ENCODE data around the gene PIMREG. TPM values are rescaled to one million over a fixed set of nuclear protein-coding genes. Genes with fewer than 3 reads are reported as not detected.

The PIMREG gene
- total RNA-seq, 1 donor from 2014 or later = not detected

- H3K27ac ChIP-seq = no peak overlapping the region
- DNase-seq (ENCODE audit: low spot score in 2 of 2) = peak in 1 of 2 donors; percentile 53
- H3K4me1 ChIP-seq = no peaks in the 10 kb centered on the region
- H3K4me3 ChIP-seq = no peak overlapping the region
- no peaks in the 10 kb centered on the region for H3K9me3 ChIP-seq
- no peaks in the 10 kb centered on the region for H3K36me3 ChIP-seq
- H3K27me3 ChIP-seq = no peaks in the 10 kb centered on the region
- intact Hi-C loops (cut with DNase I) = no loop called here
- TF ChIP-seq CTCF (IDR thresholded peaks at IDR 0.05) = no peak
Observed at GRCh38 chr17:6496640-6497441, 52.6 kb downstream of the PIMREG start.

GRCh38 chr17:6497496-6498221, 53.4 kb downstream of the PIMREG start:
- TF ChIP-seq CTCF (IDR thresholded peaks at IDR 0.05) = no peak
- no peak overlapping the region for H3K4me3 ChIP-seq
- no peaks in the 10 kb centered on the region for H3K9me3 ChIP-seq
- DNase-seq (ENCODE audit: low spot score in 2 of 2) = peak in 1 of 2 donors; percentile 53
- intact Hi-C loops (cut with DNase I) = no loop called here
- H3K27ac ChIP-seq = no peak overlapping the region
- H3K4me1 ChIP-seq = no peaks in the 10 kb centered on the region
- no peaks in the 10 kb centered on the region for H3K36me3 ChIP-seq
- no peaks in the 10 kb centered on the region for H3K27me3 ChIP-seq

GRCh38 chr17:6498356-6498755, 54.1 kb downstream of the PIMREG start:
- Histone ChIP-seq H3K4me3 (no peak overlapping the region), H3K4me1 (no peaks in the 10 kb centered on the region), H3K27me3 (no peaks in the 10 kb centered on the region), H3K27ac (no peak overlapping the region), H3K36me3 (no peaks in the 10 kb centered on the region), H3K9me3 (no peaks in the 10 kb centered on the region)
- no peak for TF ChIP-seq CTCF (IDR thresholded peaks at IDR 0.05)
- peak in 1 of 2 donors; percentile 37 for DNase-seq (ENCODE audit: low spot score in 2 of 2)
- intact Hi-C loops (cut with DNase I) = no loop called here

- DNase-seq (ENCODE audit: low spot score in 2 of 2) = peak in 1 of 2 donors; percentile 50
Observed at GRCh38 chr17:6498901-6499540, 54.8 kb downstream of the PIMREG start.

More at GRCh38 chr17:6498901-6499540, 54.8 kb downstream of the PIMREG start:
- Histone ChIP-seq H3K9me3 (no peaks in the 10 kb centered on the region), H3K36me3 (no peaks in the 10 kb centered on the region), H3K4me3 (no peak overlapping the region), H3K27me3 (no peaks in the 10 kb centered on the region), H3K27ac (no peak overlapping the region), H3K4me1 (no peaks in the 10 kb centered on the region)
- TF ChIP-seq CTCF (IDR thresholded peaks at IDR 0.05) = no peak
- intact Hi-C loops (cut with DNase I) = no loop called here

Other genes starting within 250 kb of the PIMREG start
- not detected for gene AIPL1, start 9.3 kb upstream of the PIMREG start, total RNA-seq
- 10.4 TPM for gene PITPNM3, start 112.1 kb downstream of the PIMREG start, total RNA-seq
- 2.9 TPM for gene KIAA0753, start 196.3 kb downstream of the PIMREG start, total RNA-seq
- 0.96 TPM for gene TXNDC17, start 196.6 kb downstream of the PIMREG start, total RNA-seq
- not detected for gene MED31, start 207.2 kb downstream of the PIMREG start, total RNA-seq
- gene C17orf100, start 207.3 kb downstream of the PIMREG start, total RNA-seq = 4.3 TPM

Measured in ascending aorta (tissue), 2 donors.